Fibroblast of skin of right quadriceps (primary cell): ENCODE results near the gene NSMF.

Source experiments
- DNase-seq: peaks from one replicate; pipeline ENCODE4 v3.0.0-alpha.2; 2013

The NSMF gene

GRCh38 chr9:137491735-137492432 lies 32.8 kb upstream of the NSMF start:
- no peak for DNase-seq

- DNase-seq = no peak
Measured at GRCh38 chr9:137490532-137491186, 31.5 kb upstream of the NSMF start.

GRCh38 chr9:137488906-137489305 lies 29.8 kb upstream of the NSMF start:
- DNase-seq = no peak

- DNase-seq = no peak
Measured at GRCh38 chr9:137488327-137488653, 29.2 kb upstream of the NSMF start.

- no peak for DNase-seq
Measured at GRCh38 chr9:137487454-137488326, 28.6 kb upstream of the NSMF start.

GRCh38 chr9:137486545-137487453 lies 27.7 kb upstream of the NSMF start:
- no peak for DNase-seq

- DNase-seq = no peak
Measured at GRCh38 chr9:137486141-137486490, 27.0 kb upstream of the NSMF start.

GRCh38 chr9:137485343-137486140 lies 26.4 kb upstream of the NSMF start:
- no peak for DNase-seq

- DNase-seq = no peak
Measured at GRCh38 chr9:137484551-137485315, 25.6 kb upstream of the NSMF start.

GRCh38 chr9:137482094-137482781 lies 23.1 kb upstream of the NSMF start:
- DNase-seq = peak; percentile 14

GRCh38 chr9:137480686-137481683 lies 21.9 kb upstream of the NSMF start:
- DNase-seq = no peak

GRCh38 chr9:137479892-137480685 lies 21.0 kb upstream of the NSMF start:
- no peak for DNase-seq

GRCh38 chr9:137478962-137479861 lies 20.1 kb upstream of the NSMF start:
- DNase-seq = no peak

- no peak for DNase-seq
Measured at GRCh38 chr9:137478613-137478961, 19.5 kb upstream of the NSMF start.

GRCh38 chr9:137477778-137478612 lies 18.9 kb upstream of the NSMF start:
- DNase-seq = no peak

- DNase-seq = no peak
Measured at GRCh38 chr9:137476856-137477255, 17.7 kb upstream of the NSMF start.
